HL-60/S4 treated with phorbol 12-myristate 13-acetate at 8.2 ng/mL for 4 days and 3 days (cell line): Measurements from ENCODE around the gene VAT1L.

ENCODE experiments used
- in situ Hi-C: fragments of 300-500 bp; cut with MboI; formaldehyde crosslinking; loops from 2 replicates; pipeline ENCODE4 v1.15.0; 2022; ENCODE audit warnings: low sequenced_read_pairs

Gene VAT1L

GRCh38 chr16:77833921-77834634 lies 45.7 kb downstream of the VAT1L start:
- in situ Hi-C loops: no loop called here

DNA sequence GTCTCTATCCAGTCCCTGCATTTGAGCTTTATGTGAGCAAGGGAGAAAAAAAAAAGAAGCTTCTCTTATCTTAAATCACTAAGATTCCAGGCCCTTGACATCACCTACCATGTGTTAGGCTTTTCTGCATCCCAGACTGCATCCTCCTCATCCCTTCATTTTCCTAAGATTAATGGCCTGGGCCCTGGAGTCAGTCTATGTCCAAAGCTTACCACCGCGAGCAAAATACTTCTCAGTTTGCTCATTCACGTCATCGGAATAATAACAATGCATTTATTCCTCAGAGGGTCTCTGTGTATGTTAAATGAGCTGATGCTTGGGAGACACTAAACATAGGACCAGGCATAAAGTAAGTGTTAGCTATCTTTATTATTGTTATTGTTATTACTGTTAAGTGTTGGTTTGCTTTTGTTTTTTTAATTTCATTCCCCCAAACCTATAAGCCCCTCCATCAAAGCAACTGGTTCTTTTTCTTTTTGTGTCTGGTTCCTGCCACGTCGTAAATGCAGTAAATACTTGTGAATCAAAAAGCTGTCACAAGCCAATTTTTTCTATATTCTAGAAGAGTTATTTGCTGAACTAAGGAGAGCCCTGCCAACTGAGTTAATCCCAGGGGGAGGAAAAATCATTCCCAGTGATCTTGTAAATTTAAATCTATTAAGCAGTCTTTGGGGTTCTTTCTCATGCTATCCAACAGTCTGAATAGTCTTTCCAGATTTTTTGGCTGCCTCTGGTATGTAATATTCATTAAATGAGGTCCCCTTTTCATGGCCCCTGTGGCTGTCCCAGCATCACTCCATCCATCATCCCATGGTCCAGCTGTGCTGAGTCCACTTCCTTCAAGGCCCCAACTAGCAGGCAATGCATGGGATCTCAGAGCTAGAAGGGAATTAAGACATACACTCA lies 46.5 kb downstream of the VAT1L start:
- in situ Hi-C loops: no loop called here

GRCh38 chr16:77836801-77837200 lies 48.4 kb downstream of the VAT1L start:
- in situ Hi-C loops: no loop called here

- in situ Hi-C loops: no loop called here
These were observed 50.4 kb downstream of the VAT1L start for GRCh38 chr16:77838597-77839255.

- in situ Hi-C loops: no loop called here
These were observed 51.7 kb downstream of the VAT1L start for GRCh38 chr16:77840093-77840492.

- in situ Hi-C loops: no loop called here
These were observed 52.5 kb downstream of the VAT1L start for GRCh38 chr16:77840673-77841501.

DNA sequence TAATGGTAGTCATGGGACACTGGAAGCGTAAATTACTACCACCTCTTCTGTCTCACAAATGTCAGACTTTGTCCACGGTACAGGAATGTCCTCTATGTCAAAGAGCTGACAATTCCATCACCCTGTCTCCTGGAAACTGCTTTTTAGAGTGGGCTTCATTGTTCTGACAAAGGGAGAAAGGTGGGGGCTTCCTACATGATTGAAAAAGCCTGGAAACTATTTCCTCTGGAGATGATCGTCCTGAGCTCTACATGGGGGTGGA lies 53.1 kb downstream of the VAT1L start:
- in situ Hi-C loops: no loop called here

GRCh38 chr16:77842468-77842867 lies 54.1 kb downstream of the VAT1L start:
- in situ Hi-C loops: no loop called here

- in situ Hi-C loops: no loop called here
These were observed 55.0 kb downstream of the VAT1L start for GRCh38 chr16:77843405-77843804.

DNA sequence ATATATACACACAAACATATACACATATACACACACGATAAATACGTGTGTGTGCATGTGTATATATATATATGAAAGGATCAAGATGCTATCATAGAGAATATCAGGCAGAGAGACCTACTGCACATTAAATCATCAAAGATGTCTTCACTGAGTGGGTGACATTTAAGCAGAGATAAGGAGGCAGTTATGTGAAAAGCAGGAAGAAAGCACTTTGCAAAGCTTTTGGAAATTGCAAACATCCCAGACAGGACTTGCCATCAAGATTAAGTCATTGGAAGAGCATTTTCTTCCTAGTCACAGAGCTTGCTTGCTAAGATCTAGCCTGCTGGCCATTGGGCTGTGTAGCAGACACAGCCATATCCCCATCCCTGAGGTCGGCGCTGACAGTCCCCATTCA lies 56.4 kb downstream of the VAT1L start:
- in situ Hi-C loops: no loop called here

DNA sequence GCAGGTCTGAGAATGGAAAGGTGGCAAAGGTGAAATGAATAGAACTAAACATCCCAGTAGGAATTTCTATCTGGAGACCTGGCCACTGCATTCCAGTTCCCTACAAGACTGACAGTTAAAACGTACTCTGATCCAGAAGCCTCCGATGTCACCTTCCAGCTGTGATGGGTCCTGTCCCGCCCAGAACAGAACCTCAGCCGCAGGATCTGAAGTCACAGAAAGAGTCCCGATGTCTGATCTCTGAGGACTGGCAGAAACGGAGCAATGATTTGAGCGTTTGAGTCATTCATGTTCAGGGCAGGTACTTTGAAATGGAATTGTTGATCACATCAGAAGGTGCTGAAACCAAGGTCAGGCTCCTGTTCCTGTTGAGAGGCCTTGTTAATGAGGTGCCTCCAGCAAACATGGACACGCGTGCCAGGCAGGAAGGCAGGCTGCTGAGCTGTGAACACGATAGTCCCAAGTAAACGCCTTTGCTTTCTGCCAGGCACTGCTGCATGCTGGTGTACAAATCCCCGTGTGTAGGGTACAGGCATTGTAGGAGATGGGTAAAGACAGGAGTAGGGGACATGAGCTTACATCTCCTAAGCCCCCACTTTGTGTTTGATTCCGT lies 61.4 kb downstream of the VAT1L start:
- in situ Hi-C loops: no loop called here

DNA sequence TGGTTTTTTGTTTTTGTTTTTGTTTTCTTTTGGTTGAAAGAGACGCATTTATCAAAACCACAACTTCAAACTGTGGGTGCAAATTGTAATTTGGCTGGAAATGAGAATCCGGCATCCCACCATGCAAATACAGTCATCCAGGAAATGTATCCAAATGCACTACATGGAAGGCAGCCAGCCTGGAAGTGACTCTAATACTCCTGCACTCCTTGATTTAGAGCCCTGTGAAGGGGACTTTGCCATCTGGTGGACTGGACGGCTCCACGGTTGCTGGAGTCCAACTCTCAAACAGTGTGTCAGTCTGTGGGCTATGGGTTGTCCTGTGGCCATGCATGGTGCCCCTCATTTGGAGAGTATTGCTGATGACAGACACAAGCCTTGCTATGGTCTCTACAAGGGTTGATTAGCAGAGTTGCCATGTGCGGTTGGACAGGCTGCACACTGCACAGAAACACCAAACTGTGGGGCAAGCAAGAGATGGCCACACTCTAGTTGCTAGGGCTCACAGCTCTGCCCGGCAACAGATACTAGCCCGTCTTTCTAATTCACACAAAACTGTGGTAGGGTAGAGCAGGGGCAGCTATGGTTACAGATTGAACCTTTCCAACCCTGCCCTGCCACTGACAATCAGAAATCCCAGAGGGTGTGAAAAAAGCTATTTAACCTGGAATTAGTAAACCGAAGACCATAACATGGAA lies 62.4 kb downstream of the VAT1L start:
- in situ Hi-C loops: no loop called here

- in situ Hi-C loops: no loop called here
These were observed 64.8 kb downstream of the VAT1L start for GRCh38 chr16:77853161-77853560.

- in situ Hi-C loops: no loop called here
These were observed 68.2 kb downstream of the VAT1L start for GRCh38 chr16:77856438-77857160.

- in situ Hi-C loops: no loop called here
These were observed 69.7 kb downstream of the VAT1L start for GRCh38 chr16:77858060-77858459.

GRCh38 chr16:77859493-77860232 lies 71.3 kb downstream of the VAT1L start:
- in situ Hi-C loops: no loop called here

DNA sequence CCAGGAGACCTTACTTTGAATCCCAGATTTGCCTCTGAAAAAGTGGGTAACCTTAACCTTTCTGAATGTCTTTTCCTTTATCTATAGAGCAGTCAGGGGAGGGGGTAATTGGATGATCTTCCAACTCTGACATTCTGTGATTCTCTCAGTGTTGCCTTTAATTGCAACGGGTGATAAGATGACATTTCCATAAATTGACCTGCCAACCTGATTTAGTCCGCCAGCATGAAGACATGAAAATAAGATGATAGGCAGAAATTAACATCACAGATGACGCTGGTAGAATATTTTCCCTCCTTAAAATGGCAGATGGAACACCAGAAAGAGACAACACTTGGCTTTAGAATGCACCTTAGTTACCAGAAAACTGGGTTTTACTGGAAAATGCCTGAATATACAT lies 72.6 kb downstream of the VAT1L start:
- in situ Hi-C loops: no loop called here

DNA sequence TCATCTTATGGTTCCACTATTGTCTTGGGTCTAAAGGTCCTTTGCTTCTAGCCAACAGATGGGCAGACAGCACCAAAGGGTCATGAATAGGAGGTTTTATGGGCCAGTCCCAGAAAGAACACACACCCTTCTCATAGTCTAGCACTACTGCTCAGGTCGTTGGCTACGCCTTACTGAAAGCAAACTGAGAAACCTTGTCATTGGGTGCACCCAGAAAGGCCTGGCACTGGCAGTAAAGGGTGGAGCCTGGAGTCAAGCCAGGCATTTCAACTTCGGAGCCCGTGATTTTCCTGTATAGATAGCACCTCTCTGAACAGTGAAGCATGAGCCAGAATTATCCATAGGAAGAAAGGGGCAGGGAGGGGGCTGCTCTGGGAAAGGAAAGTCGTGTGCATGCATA lies 74.9 kb downstream of the VAT1L start:
- in situ Hi-C loops: no loop called here

GRCh38 chr16:77866752-77867151 lies 78.4 kb downstream of the VAT1L start:
- in situ Hi-C loops: no loop called here
